SH-SY5Y (cell line): ENCODE data around the gene CXCR5.

Experiments
- GATA2 ChIP-seq: IDR thresholded peaks from 2 replicates; pipeline ENCODE4 v1.6.1; 2011; ENCODE audit warnings: mild to moderate bottlenecking, low read depth, low read length
- GATA3 ChIP-seq: IDR thresholded peaks from 2 replicates; pipeline ENCODE4 v1.6.1; 2011; ENCODE audit warnings: low read depth, mild to moderate bottlenecking, low read length, moderate library complexity

- TF ChIP-seq GATA2 (no peak), GATA3 (no peak)
These were observed 18.9 kb downstream of the CXCR5 start for GRCh38 chr11:118902336-118903203.
